NOMO-1 (cell line): Measurements from ENCODE around the gene FBXW11.

Source experiments
- DNase-seq, 2 experiments: peaks; one replicate each; lab custom pipeline; 2025; ENCODE audit not compliant: unreplicated experiment in 2 of 2; lab: John Stamatoyannopoulos, UW

The FBXW11 gene

DNA sequence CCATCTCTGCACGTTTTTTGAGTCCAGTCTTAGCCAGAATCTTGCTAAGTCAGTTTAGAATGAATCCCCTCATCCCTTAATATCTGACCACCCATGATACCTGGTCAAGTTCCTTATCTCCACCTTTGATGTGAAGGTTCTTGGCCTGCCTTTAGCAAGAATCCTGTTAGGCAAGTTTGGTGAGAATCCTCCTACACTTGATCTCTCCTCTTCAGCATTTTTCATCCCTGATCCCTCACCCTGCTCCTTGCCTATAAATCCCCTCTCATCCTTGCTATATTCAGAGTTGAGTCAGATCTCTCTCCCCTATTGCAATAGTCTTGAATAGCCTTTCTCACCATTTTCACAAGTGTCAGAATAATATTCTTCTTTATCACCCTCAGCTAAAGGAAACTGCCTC lies 189.8 kb downstream of the FBXW11 start:
- DNase-seq, result no peak

DNA sequence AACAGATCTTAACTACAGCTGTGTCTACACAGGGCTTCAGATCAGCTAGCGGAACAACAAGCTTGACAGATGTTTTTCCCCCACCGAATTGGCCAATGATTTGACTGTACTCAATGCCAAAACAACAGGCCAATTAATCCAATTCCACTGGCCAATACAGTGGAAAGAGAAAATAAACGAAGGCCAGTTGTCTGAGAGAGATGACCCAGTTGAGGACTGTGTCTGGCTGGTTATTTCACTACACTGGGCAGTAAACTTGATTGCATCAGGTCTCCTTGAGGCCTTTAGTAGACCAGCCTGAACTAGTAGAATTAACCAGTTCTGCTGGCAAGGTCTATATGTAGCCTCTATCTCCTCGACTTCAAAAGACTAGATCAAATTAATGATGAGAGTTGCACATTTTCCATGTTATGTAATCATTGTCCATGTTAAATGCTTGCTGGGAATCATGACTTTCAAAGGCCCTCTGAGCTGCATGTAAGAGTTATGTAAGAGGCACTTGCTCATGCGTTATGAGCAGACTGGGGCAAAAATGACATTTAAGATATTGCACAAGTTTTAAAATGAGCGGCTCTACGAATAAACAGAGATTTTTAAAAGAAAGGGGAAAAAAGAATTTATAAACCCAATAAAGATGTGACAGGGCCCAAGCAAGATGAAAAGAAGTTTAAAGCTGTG lies 192.5 kb downstream of the FBXW11 start:
- DNase-seq, result no peak

DNA sequence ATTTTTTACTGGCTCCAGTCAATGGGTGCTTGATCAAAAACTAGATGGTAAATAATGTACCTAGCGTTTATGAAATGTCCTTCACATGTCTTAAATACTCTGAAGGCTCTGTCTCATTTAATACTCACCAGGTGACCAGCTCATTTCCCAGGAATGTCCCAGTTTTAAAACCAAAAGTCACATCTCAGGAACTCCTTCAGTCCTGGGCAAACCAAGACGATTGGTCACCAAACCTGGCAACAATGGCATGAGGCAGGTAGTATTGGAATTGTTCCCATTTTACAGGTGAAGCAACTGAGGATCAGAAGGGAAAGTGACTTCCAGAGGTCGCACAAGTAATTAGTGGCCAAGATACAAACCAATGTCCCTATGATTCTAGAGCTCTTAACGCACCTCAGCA lies 193.2 kb downstream of the FBXW11 start:
- no peak for DNase-seq
